K562 (cell line): ENCODE data around the gene ZC3H7B. TPM values are rescaled to one million over a fixed set of nuclear protein-coding genes. Genes with fewer than 3 reads are reported as not detected.

Experiments
- DPF2 ChIP-seq: fragments of 450-650 bp; IDR thresholded peaks from 2 replicates; pipeline ENCODE4 v1.6.1; 2016
- EGR1 ChIP-seq: fragments of 450-650 bp; conservative IDR thresholded peaks from 2 replicates; pipeline ENCODE4 v1.6.1; 2017; ENCODE audit warnings: mild to moderate bottlenecking
- ESRRA ChIP-seq: fragments of 450-650 bp; IDR thresholded peaks from 2 replicates; pipeline ENCODE4 v1.6.1; 2014; ENCODE audit warnings: low read depth, mild to moderate bottlenecking, moderate library complexity, borderline replicate concordance
- ETV5 ChIP-seq: sonication (generic); formaldehyde crosslinking; IDR thresholded peaks from 2 replicates; pipeline ENCODE4 v1.4.0; 2020; ENCODE audit warnings: low read depth, mild to moderate bottlenecking, missing genetic modification reagents
- GATAD2A ChIP-seq: fragments of 450-650 bp; IDR thresholded peaks from 2 replicates; pipeline ENCODE4 v1.6.1; 2017
- HDAC1 ChIP-seq, 2 experiments: fragments of 450-650 bp; IDR thresholded peaks; 2 replicates each; pipeline ENCODE4 v1.6.1; 2016 to 2017; ENCODE audit warnings: inconsistent platforms in 1 of 2, mild to moderate bottlenecking in 1 of 2, moderate library complexity in 1 of 2
- LEF1 ChIP-seq: fragments of 450-650 bp; IDR thresholded peaks from 2 replicates; pipeline ENCODE4 v1.6.1; 2016; ENCODE audit warnings: mild to moderate bottlenecking
- MGA ChIP-seq: fragments of 450-650 bp; IDR thresholded peaks from 2 replicates; pipeline ENCODE4 v1.6.1; 2016; ENCODE audit warnings: mild to moderate bottlenecking, moderate library complexity
- POLR2G ChIP-seq: fragments of 200-400 bp; formaldehyde crosslinking; IDR thresholded peaks from 2 replicates; pipeline ENCODE4 v1.6.1; 2017; ENCODE audit warnings: low read depth, mild to moderate bottlenecking, antibody characterized with exemption, low read length, moderate library complexity
- STAT5B ChIP-seq: fragments of 250-450 bp; sonication (Bioruptor Pico); IDR thresholded peaks from 2 replicates; pipeline ENCODE4 v1.8.0; 2021; ENCODE audit warnings: mild to moderate bottlenecking, inconsistent platforms
- XRCC3 ChIP-seq: fragments of 450-650 bp; IDR thresholded peaks from 2 replicates; pipeline ENCODE4 v1.6.1; 2017; ENCODE audit warnings: mild to moderate bottlenecking, moderate library complexity
- ZFP91 ChIP-seq: sonication (generic); formaldehyde crosslinking; IDR thresholded peaks from 2 replicates; pipeline ENCODE4 v1.8.0; 2022; ENCODE audit warnings: mild to moderate bottlenecking, missing genetic modification reagents
- ZFPM2 ChIP-seq: fragments of 250-450 bp; sonication (Bioruptor Pico); IDR thresholded peaks from 2 replicates; pipeline ENCODE4 v1.5.1; 2022; ENCODE audit warnings: mild to moderate bottlenecking
- polyA plus RNA-seq, 8 experiments: library from polyadenylated mRNA; depleted of rRNA in 4 of 8; stranded (reverse) in 5 of 8; unstranded in 3 of 8; fragments of >200 nt; fragmentation: Nextera tagmentation in 2 of 8; fragmentation: Illumina TruSeq in 1 of 8; extraction: Ambion mirVana in 2 of 8; extraction: Trizol in 1 of 8; gene quantifications; 2 replicates each; pipeline versions ENCODE4 v1.2.1 to v1.2.3, GENCODE V29; 2011 to 2014; ENCODE audit warnings: inconsistent platforms in 1 of 8, missing spikeins in 1 of 8
- total RNA-seq, 7 experiments: library from RNA; depleted of rRNA in 6 of 7; stranded (reverse); fragments of >200 nt in 6 of 7; fragmentation: Illumina TruSeq in 2 of 7; extraction: Trizol in 2 of 7; gene quantifications; 2 replicates each; pipeline versions ENCODE4 v1.2.1 to v1.2.3, GENCODE V29; 2011 to 2021; ENCODE audit warnings: low replicate concordance in 1 of 7
- TF ChIP-seq, protein P1 (sequence below): fragments of 450-650 bp; formaldehyde crosslinking; IDR thresholded peaks from 2 replicates; pipeline ENCODE4 v1.4.0; 2020; ENCODE audit warnings: mild to moderate bottlenecking, moderate library complexity

Gene ZC3H7B
- total and polyA plus RNA-seq, 9 of the 15 experiments (the other 6 are each of a cell fraction or from before 2014, with no cell fraction given): 0.07 to 49.8 (median 26.8) TPM

DNA sequence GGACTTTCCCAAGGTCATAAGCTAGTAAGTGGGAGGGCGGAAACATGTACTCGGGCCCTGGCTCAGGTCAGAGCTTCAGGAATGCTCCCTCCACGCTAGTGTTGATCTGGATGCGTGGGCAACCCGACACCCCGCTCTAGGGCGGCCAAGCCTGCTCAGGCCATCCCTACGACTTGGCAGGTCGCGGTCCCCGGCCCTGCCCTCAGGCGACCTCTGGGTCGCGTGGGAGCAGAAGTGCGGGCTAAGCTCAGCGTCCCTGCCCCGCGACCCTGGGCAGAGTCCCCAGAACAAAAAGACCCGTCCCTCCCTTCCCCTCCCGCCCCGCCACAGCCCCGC is 79.6 kb downstream of the ZC3H7B start (continued):
- TF ChIP-seq MGA (peak; percentile 67; the same call in 1 of the 2 replicates), HDAC1 (IDR thresholded peaks at IDR 0.05) (peak in 1 of 2 experiments; percentile 69; a peak in 2 of 4 replicates), EGR1 (peak; percentile 78), ZFPM2 (no peak), STAT5B (CRISPR knock-in tag) (no peak), ETV5 (CRISPR knock-in tag) (no peak), ESRRA (peak; percentile 80; the same call in 1 of the 2 replicates), POLR2G (peak; percentile 81), ZFP91 (CRISPR knock-in tag) (no peak), XRCC3 (no peak), LEF1 (no peak), GATAD2A (0 out of 2 replicates have a peak, but pooled peaks have one; percentile 48), DPF2 (no peak)
- TF ChIP-seq, protein P1, sequence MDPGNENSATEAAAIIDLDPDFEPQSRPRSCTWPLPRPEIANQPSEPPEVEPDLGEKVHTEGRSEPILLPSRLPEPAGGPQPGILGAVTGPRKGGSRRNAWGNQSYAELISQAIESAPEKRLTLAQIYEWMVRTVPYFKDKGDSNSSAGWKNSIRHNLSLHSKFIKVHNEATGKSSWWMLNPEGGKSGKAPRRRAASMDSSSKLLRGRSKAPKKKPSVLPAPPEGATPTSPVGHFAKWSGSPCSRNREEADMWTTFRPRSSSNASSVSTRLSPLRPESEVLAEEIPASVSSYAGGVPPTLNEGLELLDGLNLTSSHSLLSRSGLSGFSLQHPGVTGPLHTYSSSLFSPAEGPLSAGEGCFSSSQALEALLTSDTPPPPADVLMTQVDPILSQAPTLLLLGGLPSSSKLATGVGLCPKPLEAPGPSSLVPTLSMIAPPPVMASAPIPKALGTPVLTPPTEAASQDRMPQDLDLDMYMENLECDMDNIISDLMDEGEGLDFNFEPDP (CRISPR knock-in tag): no peak
